Measurements from ENCODE around the gene DPH2. TPM values are rescaled to one million over a fixed set of nuclear protein-coding genes. Genes with fewer than 3 reads are reported as not detected.

DPH2 gene
- total and polyA plus RNA-seq, 2 of the 8 experiments (the other 6 are each of a cell fraction or from before 2014, with no cell fraction given), result 64.9 to 92.1 TPM

GRCh38 chr1:43978551-43979260 lies 8.9 kb downstream of the DPH2 start, which contains the start of gene B4GALT2 (continued):
- TF ChIP-seq RNF2 (IDR thresholded peaks at IDR 0.05; ENCODE audit: borderline replicate concordance, low read depth, low read length, missing control alignments, poor library complexity, severe bottlenecking) (no peak), EGR1 (IDR thresholded peaks at IDR 0.05; ENCODE audit: borderline replicate concordance, low read depth, low read length) (no peak), RFX5 (IDR thresholded peaks at IDR 0.05; ENCODE audit: borderline replicate concordance, low read depth, low read length) (no peak), SRF (IDR thresholded peaks at IDR 0.05; ENCODE audit: low read depth, low read length) (no peak), POLR2A (IDR thresholded peaks at IDR 0.05; ENCODE audit: control extremely low read depth in 1 of 2, low read depth in 2 of 2, low read length in 2 of 2) (peak in 1 of 2 experiments; percentile 57; a peak in 2 of 3 replicates), CHD7 (IDR thresholded peaks at IDR 0.05; ENCODE audit: insufficient replicate concordance, low read length) (no peak), RXRA (IDR thresholded peaks at IDR 0.05; ENCODE audit: insufficient read depth, low read depth, low read length) (no peak), HDAC6 (IDR thresholded peaks at IDR 0.05; ENCODE audit: low read depth, low read length) (no peak), TBP (IDR thresholded peaks at IDR 0.05; ENCODE audit: low read depth, low read length) (no peak), SP4 (IDR thresholded peaks at IDR 0.05; ENCODE audit: low read length) (no peak), KDM4A (IDR thresholded peaks at IDR 0.05; ENCODE audit: low read depth, low read length, severe bottlenecking) (peak; percentile 84)

Data from H1 (cell line).